Suprapubic skin (tissue), 4 donors: Measurements from ENCODE around the gene KEL.

ENCODE experiments used
- EP300 ChIP-seq: sonication (generic); formaldehyde crosslinking; IDR thresholded peaks from one replicate; pipeline ENCODE4 v1.6.1; 2017; ENCODE audit warnings: antibody characterized with exemption
- POLR2A ChIP-seq, 2 donors: fragments of 450-650 bp; IDR thresholded peaks; one replicate each; pipeline ENCODE4 v1.6.1; 2017; ENCODE audit warnings: antibody characterized with exemption in 2 of 2, mild to moderate bottlenecking in 2 of 2, moderate library complexity in 2 of 2
- POLR2AphosphoS5 ChIP-seq, 3 donors: sonication (generic); formaldehyde crosslinking; IDR thresholded peaks; one replicate each; pipeline ENCODE4 v1.6.1; 2017; ENCODE audit warnings: antibody characterized with exemption in 3 of 3
- TF ChIP-seq, protein P1 (sequence below), 2 donors: fragments of 200-600 bp in 1 of 2; fragments of 450-650 bp in 1 of 2; sonication (generic) in 1 of 2; IDR thresholded peaks; one replicate each; pipeline ENCODE4 v1.5.1; 2016 to 2019; ENCODE audit warnings: antibody characterized with exemption in 2 of 2, mild to moderate bottlenecking in 1 of 2, moderate library complexity in 1 of 2

DNA sequence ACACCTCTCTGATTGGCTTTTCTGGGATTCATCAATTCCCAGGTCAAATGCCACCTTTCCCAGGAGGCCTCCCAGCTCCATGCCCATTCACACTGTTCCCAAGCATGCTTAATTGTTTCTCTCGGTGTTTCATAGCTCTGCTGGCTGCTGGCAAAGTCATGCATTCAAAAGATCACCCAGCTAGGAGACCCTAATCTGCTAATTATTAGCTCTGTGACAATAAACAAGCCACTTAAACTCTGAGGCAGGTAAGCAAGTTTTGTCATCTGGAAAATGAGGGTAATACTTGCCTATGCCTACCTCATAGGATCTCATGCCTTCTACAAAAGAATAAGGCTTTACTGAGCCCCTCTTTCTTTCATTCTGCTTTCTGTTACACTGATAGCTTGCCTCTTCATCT is 828 bp upstream of the KEL start:
- TF ChIP-seq, protein P1, sequence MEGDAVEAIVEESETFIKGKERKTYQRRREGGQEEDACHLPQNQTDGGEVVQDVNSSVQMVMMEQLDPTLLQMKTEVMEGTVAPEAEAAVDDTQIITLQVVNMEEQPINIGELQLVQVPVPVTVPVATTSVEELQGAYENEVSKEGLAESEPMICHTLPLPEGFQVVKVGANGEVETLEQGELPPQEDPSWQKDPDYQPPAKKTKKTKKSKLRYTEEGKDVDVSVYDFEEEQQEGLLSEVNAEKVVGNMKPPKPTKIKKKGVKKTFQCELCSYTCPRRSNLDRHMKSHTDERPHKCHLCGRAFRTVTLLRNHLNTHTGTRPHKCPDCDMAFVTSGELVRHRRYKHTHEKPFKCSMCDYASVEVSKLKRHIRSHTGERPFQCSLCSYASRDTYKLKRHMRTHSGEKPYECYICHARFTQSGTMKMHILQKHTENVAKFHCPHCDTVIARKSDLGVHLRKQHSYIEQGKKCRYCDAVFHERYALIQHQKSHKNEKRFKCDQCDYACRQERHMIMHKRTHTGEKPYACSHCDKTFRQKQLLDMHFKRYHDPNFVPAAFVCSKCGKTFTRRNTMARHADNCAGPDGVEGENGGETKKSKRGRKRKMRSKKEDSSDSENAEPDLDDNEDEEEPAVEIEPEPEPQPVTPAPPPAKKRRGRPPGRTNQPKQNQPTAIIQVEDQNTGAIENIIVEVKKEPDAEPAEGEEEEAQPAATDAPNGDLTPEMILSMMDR (IDR thresholded peaks at IDR 0.05): no peak
- no peak for TF ChIP-seq POLR2AphosphoS5 (IDR thresholded peaks at IDR 0.05)
- TF ChIP-seq POLR2A (IDR thresholded peaks at IDR 0.05): no peak
- no peak for TF ChIP-seq EP300
